ENCODE measurements around the gene SMIM43. TPM values are rescaled to one million over a fixed set of nuclear protein-coding genes. Genes with fewer than 3 reads are reported as not detected.
A peak's percentile ranks its signal among the peaks of the same experiment; 100 is the strongest.

The SMIM43 gene
- total RNA-seq, 1 experiment from 2014 or later: not detected

GRCh38 chr4:121726642-121727268 is 38.2 kb downstream of the SMIM43 start:
- Histone ChIP-seq H3K9me3 (ENCODE audit: control insufficient read depth in 1 of 2, insufficient read depth in 1 of 2, low read depth in 1 of 2, low read length in 2 of 2) (no peaks in the 10 kb centered on the region), H3K79me2 (ENCODE audit: insufficient read depth, low read length) (no peaks in the 10 kb centered on the region), H3K27ac (ENCODE audit: low read depth, low read length) (no peak overlapping the region), H3K36me3 (ENCODE audit: control insufficient read depth in 1 of 2, insufficient read depth in 2 of 2, low read length in 2 of 2) (no peaks in the 10 kb centered on the region), H3K4me2 (ENCODE audit: low read length) (0 out of 2 replicates have a peak overlapping the region, but pooled peaks have one; percentile 6), H3K9me2 (ENCODE audit: insufficient read depth) (no peaks in the 10 kb centered on the region), H3K9ac (ENCODE audit: low read length) (no peak overlapping the region), H3K4me3 (replicated peaks in 1 of 2; ENCODE audit: low read depth in 1 of 2, low read length in 2 of 2) (no peak overlapping the region), H2AFZ (ENCODE audit: low read depth, low read length, poor library complexity, severe bottlenecking) (peak overlapping the region; percentile 41), H4K20me1 (ENCODE audit: insufficient read depth) (no peaks in the 10 kb centered on the region), H3K27me3 (ENCODE audit: insufficient read depth, low read length) (no peaks in the 10 kb centered on the region), H3K4me1 (ENCODE audit: control insufficient read depth in 1 of 2, insufficient read depth in 2 of 2, low read length in 2 of 2) (peaks cover 0 to 20% of the 10 kb centered on the region in 2 experiments; a peak in 2 of 4 replicates)
- TF ChIP-seq YY1 (IDR thresholded peaks at IDR 0.05; ENCODE audit: extremely low read depth, insufficient replicate concordance, low read depth, low read length) (peak; percentile 27), TCF7L2 (IDR thresholded peaks at IDR 0.05; ENCODE audit: borderline replicate concordance, extremely low read depth, insufficient read depth, insufficient read length) (no peak), CBX3 (IDR thresholded peaks at IDR 0.05; ENCODE audit: low read depth) (0 out of 2 replicates have a peak, but pooled peaks have one; percentile 32), EZH2 (IDR thresholded peaks at IDR 0.05) (no peak), CTCF (IDR thresholded peaks at IDR 0.05 in 2 of 3, conservative IDR thresholded peaks at IDR 0.05 in 1 of 3; ENCODE audit: borderline replicate concordance in 1 of 3, insufficient read depth in 1 of 3, low read depth in 2 of 3, low read length in 2 of 3) (peak; percentile 54 to 79 (median 65); a peak in 5 of 6 replicates), SRF (IDR thresholded peaks at IDR 0.05; ENCODE audit: low read depth) (no peak), RAD21 (IDR thresholded peaks at IDR 0.05; ENCODE audit: low read depth) (peak; percentile 82), ELF1 (IDR thresholded peaks at IDR 0.05; ENCODE audit: borderline replicate concordance, low read depth) (no peak), CEBPB (IDR thresholded peaks at IDR 0.05; ENCODE audit: low read depth) (no peak), ZFX (IDR thresholded peaks at IDR 0.05) (no peak), EGR1 (IDR thresholded peaks at IDR 0.05; ENCODE audit: low read depth) (0 out of 2 replicates have a peak, but pooled peaks have one; percentile 10)
- ChIA-PET RAD21 (ENCODE audit: low non-redundant PET in 1 of 2, low total read pairs in 2 of 2, uncharacterized antibody in 2 of 2, unreplicated experiment in 2 of 2) (no interaction called here), POLR2A (no interaction called here), CTCF (no interaction called here)
- BruUV-seq (replicated peaks): no TSS peak
- peak; percentile 95 for ATAC-seq
- intact Hi-C loops (cut with micrococcal nuclease): loop anchor here (5.0 kb wide), 1 partner anchor 59 kb away; no protein-coding TSS in a partner anchor
- peak; percentile 61 for DNase-seq (ENCODE audit: low read depth, low spot score)
